Dedifferentiated amniotic fluid mesenchymal stem cell (primary cell): ENCODE results near the gene LMO1.

Source experiments
- DNase-seq: peaks from one replicate; pipeline ENCODE4 v3.0.0-alpha.2; 2016; ENCODE audit errors: extremely low spot score

The LMO1 gene

DNA sequence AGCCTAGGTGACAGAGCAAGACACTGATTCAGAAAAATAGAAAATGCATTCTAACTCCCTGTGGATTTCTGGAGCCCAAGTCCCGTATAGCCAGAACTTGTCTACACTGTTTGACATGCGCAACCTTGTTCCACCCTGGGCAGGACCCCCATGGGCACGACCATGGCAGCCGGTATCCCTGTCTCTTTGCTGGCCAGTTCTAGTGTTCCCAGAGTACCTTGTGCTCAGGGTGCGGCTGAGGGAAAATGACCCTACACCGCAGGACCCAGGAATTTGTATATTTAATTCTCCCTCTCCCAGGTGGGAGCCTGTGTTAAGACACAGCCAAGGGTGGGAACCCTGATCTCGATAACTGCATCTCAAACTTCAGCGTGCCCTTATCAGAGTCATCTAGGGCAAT is 58.1 kb downstream of the LMO1 start:
- no peak for DNase-seq

DNA sequence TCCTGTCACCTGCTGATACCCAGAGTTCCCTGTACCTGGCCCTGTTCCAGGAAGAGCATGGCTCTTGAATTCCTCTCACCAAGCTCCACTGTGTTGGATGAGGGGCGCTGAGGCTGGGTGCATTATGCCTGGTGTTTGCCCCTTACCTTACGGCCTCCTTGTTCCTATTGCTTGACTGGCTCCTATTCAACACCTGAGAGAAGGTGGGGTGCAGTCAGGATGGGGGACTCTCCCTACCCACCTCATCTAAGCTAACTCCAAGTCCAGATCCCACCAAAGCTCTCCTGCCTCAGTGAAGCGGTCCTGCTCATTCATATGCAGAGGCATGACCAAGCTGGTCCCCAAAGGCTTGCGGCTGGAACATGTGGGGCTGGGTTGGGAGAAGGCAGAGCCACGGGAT is 59.1 kb downstream of the LMO1 start:
- DNase-seq: no peak

DNA sequence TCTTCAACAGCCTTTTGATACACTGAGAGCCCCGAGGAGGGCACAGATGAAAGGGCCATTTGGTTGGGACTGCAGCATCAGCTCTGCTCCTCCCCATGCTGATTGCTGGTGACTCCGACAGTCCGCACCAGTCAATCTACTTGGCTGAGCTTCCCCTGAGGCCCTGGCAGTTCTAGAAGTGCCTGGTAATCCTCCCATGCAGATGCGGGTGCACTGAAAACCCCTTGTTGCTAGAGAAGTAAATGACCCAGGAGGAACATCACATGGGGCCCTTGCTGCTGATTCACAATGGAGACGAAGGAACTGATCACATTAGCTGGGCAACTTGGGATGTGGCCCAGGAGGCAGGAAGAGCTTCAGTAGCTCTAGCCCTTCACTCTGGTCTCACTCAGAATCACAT is 59.7 kb downstream of the LMO1 start:
- no peak for DNase-seq

DNA sequence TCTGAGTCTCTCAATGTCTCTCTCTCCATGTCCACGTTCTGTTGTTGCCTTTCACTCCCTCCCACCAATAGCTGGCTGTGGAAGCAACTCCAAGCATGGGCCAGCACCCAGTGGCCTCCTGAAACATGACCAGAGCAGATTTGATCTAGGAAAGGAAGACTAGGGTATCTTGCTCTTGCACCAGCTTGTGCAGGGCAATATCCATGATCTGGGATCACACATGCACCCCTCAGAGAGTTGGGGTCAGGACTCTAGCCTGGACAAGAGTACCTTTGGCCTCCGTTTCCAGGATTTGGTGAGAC is 60.3 kb downstream of the LMO1 start:
- no peak for DNase-seq

DNA sequence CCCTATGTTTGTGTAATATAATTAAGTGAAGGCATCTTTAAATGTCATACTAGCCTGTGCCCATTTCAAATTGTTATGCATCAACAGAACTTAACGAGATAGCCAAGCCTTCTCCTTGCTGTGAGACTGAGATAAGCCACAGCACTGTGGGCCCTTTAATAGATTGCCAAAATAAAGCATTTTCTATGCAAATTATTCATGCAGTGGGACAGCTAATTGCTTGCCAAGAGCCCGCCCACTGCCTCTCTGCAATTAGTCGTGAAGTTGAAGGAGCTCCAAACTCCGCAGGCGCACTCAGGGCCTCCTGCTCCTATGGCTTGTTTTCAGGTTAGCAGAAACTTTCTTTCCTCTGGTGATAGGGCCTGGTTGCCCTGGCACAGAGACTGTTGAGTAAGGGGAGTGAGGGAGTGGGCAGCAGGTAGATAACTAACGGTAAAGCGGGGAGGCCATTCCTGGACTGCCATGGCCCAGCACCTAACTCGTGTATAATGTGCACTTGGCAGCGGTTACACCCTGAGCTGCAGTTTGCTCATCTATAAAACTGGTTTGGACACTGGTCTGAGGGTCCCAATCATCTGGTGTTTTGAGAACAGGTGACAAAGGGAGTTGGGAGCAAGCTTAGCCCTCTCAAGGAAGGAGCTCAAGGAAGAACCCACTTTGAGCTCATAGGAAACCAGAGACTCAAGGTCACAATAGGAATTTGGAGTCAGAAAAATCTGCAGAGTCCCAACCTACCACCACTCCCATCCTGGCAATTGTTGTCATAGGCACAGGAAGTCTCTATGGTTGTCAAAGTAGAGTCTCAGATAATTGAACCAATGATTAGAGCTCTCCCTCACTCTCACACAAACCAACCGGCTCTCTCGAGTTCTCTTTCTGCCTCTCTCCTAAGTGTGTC is 60.9 kb downstream of the LMO1 start:
- no peak for DNase-seq

DNA sequence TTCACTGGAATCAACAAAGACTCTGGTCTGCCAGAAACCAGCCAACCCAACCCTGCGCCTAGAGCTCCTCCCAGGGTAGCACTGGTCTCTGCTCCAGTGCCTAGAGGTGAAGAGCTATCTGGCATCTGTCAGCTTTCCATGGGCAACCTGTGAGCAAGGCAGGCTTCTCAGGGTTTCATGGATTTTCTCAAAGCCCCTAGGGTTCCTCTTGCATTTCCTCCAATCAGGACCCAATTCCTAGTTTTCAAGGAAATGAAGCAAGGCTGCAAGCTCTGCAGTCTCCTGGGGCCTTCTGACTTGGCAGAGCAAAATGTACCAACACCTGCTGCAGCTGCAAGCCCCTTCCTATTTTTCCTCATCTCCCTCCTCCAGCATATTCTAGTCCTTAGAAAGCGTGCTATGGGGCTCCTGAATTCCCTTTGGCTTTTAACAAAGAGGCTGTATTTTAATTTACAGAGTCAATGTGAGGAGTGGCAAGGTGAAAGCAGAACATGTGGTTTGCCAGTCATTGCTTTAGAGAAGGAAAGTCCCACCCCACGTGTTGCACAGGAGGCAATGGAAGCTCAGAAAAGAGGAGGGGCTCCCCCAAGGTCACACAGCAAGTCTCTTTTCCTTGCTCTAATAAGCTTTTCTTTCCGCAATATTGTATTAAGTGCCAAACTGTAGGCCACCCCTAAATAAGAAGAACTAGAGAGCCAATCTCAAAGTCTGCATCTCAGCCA is 61.9 kb downstream of the LMO1 start:
- no peak for DNase-seq

DNA sequence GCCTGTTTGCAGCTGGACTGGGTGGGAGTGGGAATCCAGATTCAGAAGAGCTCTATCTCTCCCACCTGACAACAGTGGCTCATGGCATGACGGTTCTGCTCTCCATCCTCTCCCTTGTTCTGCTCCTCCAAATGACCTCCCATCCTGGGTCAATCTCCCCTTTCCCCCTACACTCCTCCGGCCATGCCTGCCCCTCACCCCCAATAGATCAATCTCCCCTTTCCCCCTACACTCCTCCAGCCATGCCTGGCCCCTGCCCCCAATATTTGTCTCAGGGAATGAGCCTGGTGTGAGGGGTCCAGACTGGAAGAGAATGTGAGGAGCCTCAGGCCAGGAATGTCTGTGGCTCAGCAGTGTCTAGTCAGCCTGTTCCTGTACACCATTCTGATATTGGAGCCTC is 64.0 kb downstream of the LMO1 start:
- no peak for DNase-seq

DNA sequence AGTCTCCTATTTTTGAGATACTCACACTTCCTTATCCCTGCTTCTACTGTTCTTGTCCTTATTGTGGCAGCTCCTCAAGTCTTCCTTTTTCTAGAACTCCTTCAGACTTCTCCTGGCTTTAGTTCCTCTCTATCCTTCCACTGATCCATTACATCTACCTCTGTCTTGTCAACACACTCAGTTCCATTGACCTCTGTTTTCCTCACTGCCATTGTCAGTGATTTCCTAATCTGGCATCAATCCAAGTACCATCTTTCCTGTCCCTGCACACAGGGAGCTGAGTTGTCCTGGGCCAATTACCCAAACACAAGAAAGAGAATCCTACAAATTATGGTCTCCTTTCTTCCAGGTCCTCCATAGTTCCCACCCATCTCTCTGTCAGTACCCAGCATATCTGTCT is 66.9 kb downstream of the LMO1 start:
- DNase-seq: no peak

DNA sequence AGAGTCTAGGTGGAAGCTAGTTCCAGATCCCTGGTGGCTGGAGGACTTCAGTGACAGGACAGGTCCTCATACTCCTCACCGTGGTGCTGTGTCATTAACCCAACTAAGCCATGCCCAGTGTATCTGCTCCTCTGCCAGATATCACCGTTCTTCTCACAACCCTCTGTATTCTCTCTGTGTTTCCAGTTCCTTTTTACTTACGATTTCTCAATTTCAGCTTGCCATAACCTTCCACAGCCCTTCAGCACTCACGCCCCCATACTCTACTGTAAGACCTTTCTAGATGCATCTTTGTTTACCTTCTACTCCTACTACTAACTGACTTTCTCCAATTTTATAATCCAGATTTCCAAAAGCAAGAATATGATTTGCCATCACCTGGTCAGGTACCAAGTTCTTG is 68.7 kb downstream of the LMO1 start:
- no peak for DNase-seq

DNA sequence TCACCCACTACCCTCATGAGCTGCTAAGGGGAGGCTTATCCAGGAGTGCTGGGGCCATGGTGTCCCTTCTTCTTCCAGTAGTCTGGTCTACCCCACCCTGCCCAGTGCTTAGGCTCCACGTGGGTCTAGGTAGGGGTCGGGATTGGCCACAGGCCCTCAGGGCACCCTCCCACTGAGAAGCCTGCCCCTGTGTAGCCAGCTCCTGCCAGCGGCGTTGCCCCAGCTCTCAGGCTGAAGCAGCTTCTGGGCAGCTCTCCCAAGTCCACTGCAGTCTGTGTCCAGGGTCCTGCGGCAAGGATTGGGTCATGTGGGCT is 70.8 kb downstream of the LMO1 start:
- DNase-seq: no peak

DNA sequence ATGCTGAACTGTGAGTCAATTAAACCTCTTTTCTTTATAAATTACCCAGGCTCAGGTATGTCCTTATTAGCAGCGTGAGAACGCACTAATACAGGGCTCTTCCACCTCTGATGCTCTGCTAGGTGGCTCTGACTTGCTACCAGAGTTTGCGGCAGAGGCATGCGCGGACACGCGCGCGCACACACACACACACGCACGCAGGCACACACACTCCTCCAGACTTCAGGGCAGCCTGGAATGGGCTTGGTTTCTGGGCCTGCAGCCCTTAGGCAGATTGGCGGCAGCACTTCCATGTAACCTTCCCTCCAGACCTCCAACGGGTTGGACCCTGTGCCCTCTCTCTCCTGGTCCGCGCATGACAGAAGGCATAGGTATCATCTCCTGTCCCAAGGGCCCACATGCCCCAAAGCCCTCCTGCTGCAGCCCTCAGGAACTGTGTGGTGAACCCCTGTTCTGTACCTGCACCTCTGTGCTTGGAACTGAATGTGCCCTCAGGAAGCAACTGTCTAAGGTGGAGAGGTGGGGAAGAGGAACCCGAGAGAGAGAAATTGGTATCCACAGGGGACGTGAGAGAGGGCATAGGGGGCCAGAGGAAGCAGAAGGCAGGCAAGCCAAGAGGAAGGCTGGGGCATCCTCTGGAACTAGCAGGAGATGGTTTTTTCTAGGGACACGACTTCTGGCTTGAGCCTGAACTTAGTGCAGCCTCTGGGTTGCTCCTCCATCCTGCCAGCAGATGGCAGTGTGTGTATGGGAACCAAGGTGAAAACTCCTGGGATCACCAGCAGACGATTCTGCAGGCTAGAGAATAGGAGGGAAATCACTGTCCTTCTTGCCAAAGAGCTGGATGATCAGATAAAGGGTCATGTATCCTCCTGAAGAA is 71.4 kb downstream of the LMO1 start:
- DNase-seq: peak; percentile 60

DNA sequence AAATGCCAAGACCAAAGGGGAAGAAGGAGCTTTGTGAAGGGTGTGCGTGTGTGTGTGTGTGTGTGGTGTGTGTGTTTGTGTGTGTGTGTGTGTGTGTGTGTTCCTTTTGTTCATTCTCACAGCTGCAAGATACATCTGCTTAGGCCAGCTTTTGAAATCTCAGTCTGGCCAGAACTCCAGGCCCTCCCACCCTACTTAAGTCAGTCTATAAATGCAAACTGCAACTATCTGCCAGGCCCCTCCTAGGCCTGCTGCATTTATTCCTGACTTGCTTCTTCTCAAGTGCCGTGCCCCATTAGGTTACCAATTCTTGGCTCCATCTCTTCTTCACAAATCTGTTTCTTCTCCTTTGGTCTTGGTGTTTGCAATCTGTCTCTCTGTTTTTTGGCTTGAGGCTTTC is 73.2 kb downstream of the LMO1 start:
- no peak for DNase-seq

DNA sequence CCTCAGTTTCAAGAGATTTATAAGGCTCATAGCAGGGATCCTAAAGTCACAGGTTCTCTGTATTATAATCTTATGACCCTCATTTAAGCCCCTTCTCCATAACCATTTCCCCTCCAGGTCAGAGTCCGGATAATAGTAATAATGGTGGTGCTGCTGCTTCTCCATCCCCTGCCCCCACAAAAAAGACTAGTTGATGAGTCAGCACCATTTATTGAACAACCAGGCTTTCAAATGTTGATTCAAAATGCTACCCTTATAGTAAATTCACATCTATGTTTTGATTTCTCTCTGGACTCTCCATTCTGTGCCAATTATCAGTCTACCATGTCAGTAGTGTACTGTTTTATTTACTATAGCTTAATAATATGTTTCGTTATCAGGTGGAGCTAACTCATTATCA is 77.2 kb downstream of the LMO1 start:
- DNase-seq: no peak

DNA sequence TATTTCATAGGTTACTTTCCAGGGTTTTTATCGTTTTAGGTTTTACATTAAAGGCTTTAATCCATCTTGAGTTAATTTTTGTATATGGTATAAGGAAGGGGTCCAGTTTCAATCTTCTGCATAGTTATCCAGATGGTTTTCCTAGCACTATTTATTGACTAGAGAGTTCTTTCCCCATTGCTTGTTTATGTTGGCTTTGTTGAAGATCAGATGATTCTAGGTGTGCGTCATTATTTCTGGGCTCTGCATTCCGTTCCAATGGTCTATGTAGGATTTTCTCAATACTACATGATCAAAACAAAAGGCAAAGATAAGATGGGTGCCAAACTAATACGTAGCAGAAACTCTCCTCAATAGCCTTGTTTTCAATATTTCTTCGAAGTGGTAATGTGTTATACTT is 80.6 kb downstream of the LMO1 start:
- DNase-seq: no peak

DNA sequence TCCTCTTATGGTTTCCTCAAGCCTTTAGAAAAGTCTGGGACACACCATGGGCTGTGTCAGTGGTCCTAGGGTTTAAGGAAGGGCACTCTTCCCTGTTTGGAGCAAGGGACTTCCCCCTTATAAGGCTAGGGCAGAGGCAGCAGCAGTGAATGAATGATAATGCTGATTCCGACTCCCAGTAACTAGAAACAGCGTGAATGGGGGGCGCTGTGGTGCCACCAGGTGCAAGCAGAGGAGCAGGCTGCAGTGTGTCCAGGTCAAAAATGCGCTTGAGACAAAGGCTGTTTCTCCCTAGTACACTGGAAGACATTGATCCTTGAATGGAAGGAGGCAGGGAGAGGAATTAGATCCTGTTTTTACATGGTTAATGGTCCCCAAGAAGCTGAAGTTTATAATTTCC is 83.2 kb downstream of the LMO1 start:
- no peak for DNase-seq

DNA sequence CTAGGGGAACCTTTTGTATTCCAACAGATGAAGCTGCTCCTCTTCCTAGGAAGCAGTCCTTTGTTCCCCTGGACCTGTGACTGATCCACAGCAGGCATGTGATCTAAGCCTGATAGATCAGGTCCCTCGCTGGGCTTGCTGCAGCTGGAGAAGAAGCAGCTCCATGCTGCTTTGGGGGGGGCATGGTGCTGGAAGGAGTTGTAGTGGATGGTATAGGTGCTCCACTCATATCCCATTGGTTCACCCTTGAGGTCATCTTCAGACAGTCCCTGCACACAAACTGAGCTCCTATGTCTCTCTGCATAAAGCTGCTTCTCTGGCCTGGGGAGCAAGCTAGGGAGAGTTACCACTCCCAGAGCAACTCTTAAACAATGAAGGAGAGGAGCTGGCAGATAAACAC is 85.4 kb downstream of the LMO1 start:
- no peak for DNase-seq

DNA sequence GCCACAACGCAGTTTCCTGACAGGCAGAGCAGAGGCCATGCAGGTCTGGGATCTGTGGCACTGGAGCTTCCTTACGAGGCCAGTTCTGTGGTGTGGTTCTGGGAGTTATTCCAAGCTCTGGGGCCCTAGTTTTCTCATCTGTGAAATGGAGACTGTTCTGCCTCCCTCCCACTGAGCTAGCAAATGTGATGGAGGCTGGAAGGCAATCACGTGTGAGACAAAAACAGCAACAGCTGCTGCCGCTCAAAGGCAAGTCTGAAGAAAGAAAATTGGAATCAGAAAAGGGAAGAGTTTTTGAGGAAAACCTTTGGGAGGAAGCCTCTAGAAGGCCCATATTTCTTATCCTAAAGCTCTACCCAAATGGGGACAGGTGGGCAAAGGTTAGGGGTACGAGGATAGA is 86.5 kb downstream of the LMO1 start:
- no peak for DNase-seq
